HG02943 (cell line): Measurements from ENCODE around the gene PSMC2.
"Not testable (repeated sequence)": the region's sequence is repeated elsewhere in the genome, so short reads cannot be mapped to it uniquely, and the experiment has no call there.

Source experiments
- ATAC-seq: cut with Tn5 transposase; IDR thresholded peaks from one replicate; pipeline ENCODE4 v1.9.1; 2021; ENCODE audit warnings: mild to moderate bottlenecking, low read depth, moderate library complexity; ENCODE audit not compliant: unreplicated experiment

Gene PSMC2

DNA sequence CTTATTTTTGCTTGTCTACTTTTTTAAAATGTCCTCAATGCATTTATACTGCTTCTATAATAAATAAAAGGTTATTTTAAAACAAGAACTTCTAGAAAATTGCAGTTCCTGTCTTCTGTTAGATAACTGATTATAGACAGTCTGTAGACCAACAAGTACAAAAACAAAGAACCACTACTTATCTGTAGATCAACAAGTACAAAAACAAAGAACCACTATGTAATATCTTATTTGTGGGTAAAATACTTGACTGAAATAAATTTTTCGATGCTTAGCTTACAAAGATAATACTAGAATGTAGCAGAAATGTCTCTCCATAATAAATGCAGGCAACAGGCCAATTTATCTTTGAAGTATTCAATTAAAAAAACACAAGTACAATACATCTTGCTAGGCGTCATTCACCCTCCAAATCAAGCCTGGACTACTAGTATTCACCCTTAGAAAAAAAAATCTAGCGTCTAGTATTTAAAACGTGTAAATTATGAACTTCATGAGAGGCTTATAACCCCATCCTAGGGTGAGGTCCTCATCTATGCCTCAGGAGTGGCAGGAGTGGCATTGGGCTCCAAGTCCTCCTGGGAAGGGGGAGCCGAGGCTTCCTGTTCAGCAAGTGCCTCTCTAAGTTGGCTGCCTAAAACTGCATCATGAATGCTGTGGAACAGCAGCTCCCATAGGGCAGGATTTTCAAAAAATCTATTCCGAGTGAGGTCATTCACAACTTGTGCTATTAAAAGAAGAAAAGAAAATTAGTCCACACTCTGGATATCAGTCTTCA, 26.6 kb downstream of the PSMC2 start:
- no peak for ATAC-seq

DNA sequence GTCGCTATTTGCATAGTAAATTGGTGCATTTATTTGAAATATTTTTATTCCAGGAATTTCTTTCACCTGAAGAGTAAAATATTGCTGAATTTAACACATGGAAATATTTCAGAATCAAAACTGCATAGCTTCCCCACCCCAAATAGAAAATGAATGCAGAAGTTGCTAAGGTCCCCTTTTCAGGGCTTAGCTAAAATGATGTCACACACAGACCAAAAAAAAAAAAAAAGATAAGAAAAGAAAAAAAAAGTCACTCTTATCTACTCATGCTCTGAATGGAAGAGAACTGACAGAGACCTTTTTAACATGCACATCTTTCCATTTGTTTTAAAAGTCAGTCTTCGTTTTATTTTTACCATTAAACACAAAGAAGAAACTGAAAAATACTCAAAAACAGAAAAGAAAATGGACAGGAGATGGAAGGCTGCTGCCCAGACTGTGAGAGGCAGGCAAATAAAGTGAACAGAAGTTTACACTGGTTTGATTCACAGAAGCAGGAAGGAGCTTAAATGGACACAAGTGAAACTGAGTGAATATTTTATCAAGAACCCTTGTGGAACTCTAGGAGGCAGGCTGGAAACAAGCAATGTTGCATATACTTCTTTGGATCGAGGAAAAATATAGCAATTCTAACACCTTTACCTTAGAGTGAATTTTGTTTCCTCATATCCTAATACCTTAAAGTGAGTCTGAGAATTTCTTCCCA, 32.0 kb downstream of the PSMC2 start:
- no peak for ATAC-seq

- no peak for ATAC-seq
Observed at GRCh38 chr7:103380395-103381191, 33.1 kb downstream of the PSMC2 start.

- no peak for ATAC-seq
Observed at GRCh38 chr7:103381280-103382031, 34.0 kb downstream of the PSMC2 start.

- ATAC-seq, result no peak
Observed at GRCh38 chr7:103382032-103382402, 34.6 kb downstream of the PSMC2 start.

DNA sequence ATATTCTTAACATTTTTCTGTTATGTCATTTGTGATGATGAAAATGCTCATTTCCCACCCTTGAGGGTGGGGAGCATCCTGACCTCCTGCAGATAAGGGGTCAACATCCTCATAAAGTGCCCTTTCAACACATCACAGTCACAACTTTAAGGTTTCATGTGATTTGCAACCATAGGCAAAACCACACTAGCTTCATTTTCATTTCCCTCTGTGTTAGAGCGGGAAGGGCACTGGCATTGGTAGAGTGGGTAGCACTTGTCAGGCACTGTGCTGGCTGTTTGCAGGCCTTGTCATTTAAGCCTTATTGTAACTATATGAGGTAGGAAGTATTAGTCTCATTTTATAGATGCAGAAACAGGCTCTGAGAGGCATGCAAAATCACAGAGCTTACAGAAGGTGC, 39.8 kb downstream of the PSMC2 start:
- no peak for ATAC-seq

DNA sequence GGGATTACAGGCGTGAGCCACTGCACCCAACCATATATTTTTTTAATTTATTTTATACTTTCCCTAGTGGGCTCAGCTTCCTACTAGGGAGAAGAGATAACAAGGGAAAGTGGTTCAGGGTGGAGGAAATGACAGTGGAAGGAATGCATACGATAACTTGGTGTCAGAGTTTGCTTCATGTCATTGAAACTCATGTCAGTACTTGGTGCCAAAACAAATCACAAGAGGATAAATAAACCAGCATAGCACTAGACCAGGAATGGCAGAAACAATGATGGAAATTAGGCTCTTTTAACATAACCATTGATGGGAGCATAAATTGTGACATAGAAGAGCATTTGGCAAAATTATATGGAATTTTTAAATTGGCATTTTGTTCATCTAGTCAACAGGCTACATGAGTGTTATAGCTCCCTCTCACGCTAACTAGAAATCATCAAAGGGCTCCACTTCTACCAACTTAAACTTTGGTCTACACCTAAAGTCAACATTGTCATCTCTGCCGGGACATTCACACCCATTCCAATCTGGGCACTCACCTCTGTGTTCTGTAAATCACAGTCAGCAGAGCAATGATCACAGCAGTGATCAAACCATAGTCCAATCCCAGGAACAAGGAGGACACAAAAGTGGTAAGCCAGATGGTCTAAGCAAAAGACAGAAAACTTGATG, 41.2 kb downstream of the PSMC2 start:
- no peak for ATAC-seq

GRCh38 chr7:103389263-103389662, 41.8 kb downstream of the PSMC2 start:
- ATAC-seq, result no peak

DNA sequence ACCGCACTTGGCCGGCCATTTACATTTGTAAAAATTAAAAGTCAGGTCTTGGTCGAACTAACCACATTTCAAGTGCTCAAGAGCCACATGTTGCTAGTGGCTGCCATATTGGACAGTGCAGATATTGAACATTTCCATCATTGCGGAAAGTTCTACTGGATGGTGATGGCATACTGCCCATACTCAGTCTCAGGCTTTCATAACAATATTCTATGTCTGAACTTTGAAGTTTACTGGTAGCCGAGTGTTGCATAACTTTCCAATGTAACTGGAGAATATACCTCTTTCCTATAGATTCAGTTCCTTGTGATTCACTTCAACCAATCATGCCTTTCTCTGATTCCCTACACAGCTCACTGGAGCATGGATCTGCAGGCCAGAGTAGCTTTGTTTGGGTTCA, 43.7 kb downstream of the PSMC2 start:
- no peak for ATAC-seq

DNA sequence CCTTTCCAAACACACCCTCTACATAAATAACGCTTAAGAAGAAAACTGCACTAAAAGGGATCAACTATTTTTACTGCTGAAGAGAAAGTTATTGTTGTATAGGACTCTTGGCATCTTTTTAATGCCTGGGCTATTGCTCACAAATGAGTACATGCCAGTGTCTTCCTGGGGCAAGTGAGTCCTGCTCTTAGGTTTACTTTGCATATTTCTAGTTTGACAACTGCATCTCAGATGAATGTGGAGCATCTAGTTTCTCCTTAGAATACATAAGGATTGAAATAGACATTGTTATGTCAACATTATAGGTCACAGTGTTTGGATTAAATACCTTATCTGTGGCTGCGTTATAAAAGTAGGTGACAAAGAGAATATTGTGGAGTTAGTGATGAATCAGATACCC, 44.5 kb downstream of the PSMC2 start:
- ATAC-seq, result no peak

DNA sequence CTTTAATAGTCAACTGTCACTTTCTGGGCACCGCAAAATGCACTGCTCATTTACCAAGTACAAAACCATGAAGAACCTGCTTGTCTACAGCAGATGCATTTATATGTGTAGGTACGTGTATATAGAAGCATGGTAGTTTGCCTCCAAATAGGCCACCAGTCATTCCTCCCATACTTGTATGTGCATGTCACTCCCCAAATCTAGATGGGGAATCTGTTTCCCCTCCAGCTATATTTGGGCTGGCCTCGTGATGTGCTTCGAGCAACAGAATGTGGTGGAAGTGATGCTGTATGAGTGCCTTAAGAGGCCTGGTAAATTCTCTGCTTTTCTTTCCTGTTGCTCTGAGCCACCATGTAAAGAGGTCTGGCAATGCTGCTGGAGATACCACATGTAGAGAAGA, 47.1 kb downstream of the PSMC2 start:
- no peak for ATAC-seq

- ATAC-seq, result no peak
Observed at GRCh38 chr7:103395071-103395470, 47.6 kb downstream of the PSMC2 start.

- no peak for ATAC-seq
Observed at GRCh38 chr7:103396471-103396870, 49.0 kb downstream of the PSMC2 start.

DNA sequence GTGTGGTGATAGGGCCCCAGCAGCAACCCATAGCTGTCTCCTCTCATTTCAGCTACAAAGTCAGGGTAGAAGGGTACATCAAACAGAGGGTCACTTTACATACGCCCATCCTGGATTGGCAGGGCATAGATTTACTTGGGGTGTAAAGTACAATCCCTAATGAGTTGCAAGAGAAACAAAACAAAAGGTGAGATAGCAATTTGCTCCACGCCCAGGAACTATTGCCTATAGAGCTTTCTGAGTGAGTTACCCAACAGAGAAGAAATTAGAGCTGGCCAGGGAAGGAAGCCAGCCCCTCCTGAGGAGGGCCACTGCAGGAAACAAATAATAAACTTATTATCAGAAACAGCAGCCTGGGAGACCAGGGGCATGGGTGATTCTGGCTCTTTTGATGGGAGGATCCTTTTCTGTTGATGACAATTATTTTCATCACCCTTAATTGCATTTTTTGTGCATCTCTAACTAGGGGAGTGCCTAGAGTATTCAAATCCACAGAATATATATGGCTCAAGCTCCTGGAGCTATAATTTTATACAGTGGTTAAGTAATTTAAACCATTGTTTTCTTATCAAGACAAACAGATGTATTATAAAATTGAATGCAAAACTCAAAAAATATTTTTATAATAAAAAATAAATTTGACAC, 51.2 kb downstream of the PSMC2 start:
- ATAC-seq, result no peak

DNA sequence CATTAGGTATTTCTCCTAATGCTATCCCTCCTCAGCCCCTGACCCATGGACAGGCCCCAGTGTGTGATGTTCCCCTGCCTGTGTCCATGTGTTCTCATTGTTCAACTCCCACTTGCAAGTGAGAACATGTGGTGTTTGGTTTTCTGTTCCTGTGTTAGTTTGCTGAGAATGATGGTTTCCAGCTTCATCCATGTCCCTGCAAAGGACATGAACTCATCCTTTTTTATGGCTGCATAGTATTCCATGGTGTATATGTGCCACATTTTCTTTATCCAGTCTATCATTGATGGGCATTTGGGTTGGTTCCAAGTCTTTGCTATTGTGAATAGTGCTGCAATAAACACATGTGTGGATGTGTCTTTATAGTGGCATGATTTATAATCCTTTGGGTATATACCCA, 52.2 kb downstream of the PSMC2 start:
- ATAC-seq, result not testable (repeated sequence)

DNA sequence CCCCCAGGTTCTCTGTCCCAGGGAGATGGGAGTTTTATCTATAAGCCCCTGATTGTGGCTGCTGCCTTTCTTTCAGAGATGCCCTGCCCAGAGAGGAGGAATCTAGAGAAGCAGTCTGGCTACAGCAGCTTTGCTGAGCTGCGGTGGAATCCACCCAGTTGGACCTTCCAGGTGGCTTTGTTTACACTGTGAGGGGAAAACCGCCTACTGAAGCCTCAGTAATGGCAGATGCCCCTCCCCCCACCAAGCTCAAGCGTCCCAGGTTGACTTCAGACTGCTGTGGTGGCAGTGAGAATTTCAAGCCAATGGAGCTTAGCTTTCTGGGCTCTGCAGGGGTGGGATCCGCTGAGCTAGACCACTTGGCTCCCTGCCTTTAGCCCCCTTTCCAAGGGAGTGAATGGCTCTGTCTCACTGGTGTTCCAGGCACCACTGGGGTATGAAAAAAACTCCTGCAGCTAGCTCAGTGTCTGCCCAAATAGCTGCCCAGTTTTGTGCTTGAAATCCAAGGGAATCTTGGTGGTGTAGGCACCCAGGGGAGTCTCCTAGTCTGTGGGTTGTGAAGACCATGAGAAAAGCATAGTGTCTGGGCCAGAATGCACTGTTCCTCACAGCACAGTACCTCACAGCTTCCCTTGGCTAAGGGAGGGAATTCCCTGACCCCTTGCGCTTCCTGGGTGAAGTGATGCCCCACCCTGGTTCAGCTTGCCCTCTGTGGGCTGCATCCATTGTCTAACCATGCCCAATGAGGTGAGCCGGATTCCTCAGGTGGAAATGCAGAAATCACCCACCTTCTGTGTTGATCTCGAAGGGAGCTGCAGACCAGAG, 58.6 kb downstream of the PSMC2 start:
- not testable (repeated sequence) for ATAC-seq

- ATAC-seq, result no peak
Observed at GRCh38 chr7:103412151-103412550, 64.7 kb downstream of the PSMC2 start.

GRCh38 chr7:103413407-103413806, 66.0 kb downstream of the PSMC2 start:
- no peak for ATAC-seq

GRCh38 chr7:103418241-103418640, 70.8 kb downstream of the PSMC2 start:
- ATAC-seq, result no peak
